Endothelial cell of umbilical vein (primary cell): ENCODE measurements around the gene CHMP4A. TPM values are rescaled to one million over a fixed set of nuclear protein-coding genes. Genes with fewer than 3 reads are reported as not detected.

Experiments used
- BruUV-seq: library from RNA; stranded (reverse); fragments of 400-500 nt; replicated peaks from 2 replicates; lab custom pipeline; 2021; lab: Mats Ljungman, UMichigan
- CTCF ChIA-PET: fragments of 300-600, 350-600 bp; sonication (Branson Sonifier 250); formaldehyde crosslinking; loops from one replicate; lab custom pipeline; 2021; ENCODE audit warnings: antibody characterized with exemption, inconsistent platforms; lab: Charles Lee
- POLR2A ChIA-PET: fragments of 300-600, 350-600 bp; sonication (Branson Sonifier 250); formaldehyde crosslinking; loops from one replicate; lab custom pipeline; 2021; ENCODE audit warnings: antibody characterized with exemption, inconsistent platforms; lab: Charles Lee
- DNase-seq: peaks from one replicate; pipeline ENCODE4 v3.0.0-alpha.2; 2011; ENCODE audit warnings: low read depth, low spot score
- FAIRE-seq: peaks from 2 replicates; lab custom pipeline; 2011; peaks lifted over from hg19 to GRCh38; lab: Jason Lieb, UNC
- H2AFZ ChIP-seq: 2 replicates; pipeline ENCODE4 v1.6.0; 2012; ENCODE audit warnings: low read depth, low read length, control low read depth, inconsistent platforms
- H3K27ac ChIP-seq: 2 replicates; pipeline ENCODE4 v1.5.1; 2011; ENCODE audit warnings: low read depth, mild to moderate bottlenecking, control low read depth, low read length, moderate library complexity; ENCODE audit not compliant: insufficient read depth
- H3K27me3 ChIP-seq, 2 experiments: 2 replicates each; pipeline versions ENCODE4 v1.6.0 to v1.6.1; 2011; ENCODE audit warnings: low read length in 2 of 2, mixed read lengths in 1 of 2; ENCODE audit not compliant: control insufficient read depth in 2 of 2, insufficient read depth in 2 of 2
- H3K36me3 ChIP-seq, 2 experiments: 2 replicates in 1 of 2; 3 replicates in 1 of 2; pipeline ENCODE4 v1.5.1; 2011; ENCODE audit warnings: low read length in 2 of 2, mild to moderate bottlenecking in 1 of 2, moderate library complexity in 1 of 2; ENCODE audit not compliant: control insufficient read depth in 2 of 2, insufficient read depth in 2 of 2; ENCODE audit errors: extremely low read depth in 1 of 2
- H3K4me1 ChIP-seq: 3 replicates; pipeline ENCODE4 v1.5.1; 2011; ENCODE audit warnings: mild to moderate bottlenecking, low read length; ENCODE audit not compliant: control insufficient read depth, insufficient read depth; ENCODE audit errors: extremely low read depth
- H3K4me2 ChIP-seq: 2 replicates; pipeline ENCODE4 v1.6.1; 2011; ENCODE audit warnings: low read length, control low read depth, mixed read lengths; ENCODE audit not compliant: insufficient read depth
- H3K4me3 ChIP-seq, 3 experiments: fragments of 200-600 bp in 1 of 3; sonication (generic), shearing (Covaris generic) in 1 of 3; replicated peaks in 1 of 3; 2 replicates each; pipeline ENCODE4 v1.5.1; 2011 to 2016; ENCODE audit warnings: control low read depth in 3 of 3, low read length in 3 of 3, mild to moderate bottlenecking in 2 of 3, inconsistent platforms in 1 of 3, low read depth in 1 of 3, moderate library complexity in 1 of 3; ENCODE audit not compliant: insufficient read depth in 1 of 3
- H3K79me2 ChIP-seq: 2 replicates; pipeline ENCODE4 v1.6.0; 2012; ENCODE audit warnings: low read length, inconsistent platforms; ENCODE audit not compliant: control insufficient read depth, insufficient read depth
- H3K9ac ChIP-seq: replicated peaks from 2 replicates; pipeline ENCODE3; 2011; ENCODE audit warnings: low read length, control low read depth; ENCODE audit not compliant: insufficient read depth; ENCODE audit errors: extremely low read depth
- H3K9me1 ChIP-seq: replicated peaks from 3 replicates; pipeline ENCODE4 v1.6.0; 2011; ENCODE audit warnings: mild to moderate bottlenecking, low read length; ENCODE audit not compliant: control insufficient read depth, insufficient read depth; ENCODE audit errors: extremely low read depth
- H3K9me3 ChIP-seq: replicated peaks from 2 replicates; pipeline ENCODE4 v1.5.1; 2012; ENCODE audit warnings: low read length, inconsistent platforms; ENCODE audit not compliant: control insufficient read depth, insufficient read depth
- H4K20me1 ChIP-seq: replicated peaks from 2 replicates; pipeline ENCODE3; 2011; ENCODE audit warnings: mild to moderate bottlenecking, low read length; ENCODE audit not compliant: control insufficient read depth, insufficient read depth; ENCODE audit errors: extremely low read depth
- CTCF ChIP-seq, 2 donors: IDR thresholded peaks; 1 replicate in 1 of 2; 2 replicates in 1 of 2; pipeline ENCODE4 v1.5.1; 2011; ENCODE audit warnings: low read length in 2 of 2, mild to moderate bottlenecking in 2 of 2, moderate library complexity in 2 of 2, control low read depth in 1 of 2, inconsistent platforms in 1 of 2, low read depth in 1 of 2; ENCODE audit not compliant: insufficient read depth in 1 of 2; ENCODE audit errors: extremely low read depth in 1 of 2
- FOS ChIP-seq: IDR thresholded peaks from 2 replicates; pipeline ENCODE4 v1.6.1; 2011; ENCODE audit warnings: mild to moderate bottlenecking, low read length, moderate library complexity, borderline replicate concordance; ENCODE audit not compliant: insufficient read depth
- JUN ChIP-seq: IDR thresholded peaks from 2 replicates; pipeline ENCODE4 v1.6.1; 2011; ENCODE audit warnings: borderline replicate concordance, low read depth; ENCODE audit not compliant: insufficient read length, insufficient read depth
- MAX ChIP-seq: IDR thresholded peaks from 2 replicates; pipeline ENCODE4 v1.6.1; 2011; ENCODE audit not compliant: insufficient read depth, insufficient read length
- MYC ChIP-seq: IDR thresholded peaks from one replicate; pipeline ENCODE4 v1.6.1; 2011; ENCODE audit warnings: mild to moderate bottlenecking, low read depth, low read length
- POLR2AphosphoS5 ChIP-seq: IDR thresholded peaks from 2 replicates; pipeline ENCODE4 v1.6.1; 2012; ENCODE audit warnings: low read depth, mild to moderate bottlenecking, control low read depth, low read length, moderate library complexity; ENCODE audit not compliant: insufficient read depth
- dilution Hi-C: fragments of 300-500 bp; cut with MboI; formaldehyde crosslinking; loops from one replicate; pipeline ENCODE4 v1.15.0; 2019; ENCODE audit warnings: low sequenced_read_pairs; ENCODE audit not compliant: extremely low pct_ligation_motif_present
- intact Hi-C: fragments of 100-400 bp; cut with micrococcal nuclease; formaldehyde crosslinking; loops from one replicate; pipeline ENCODE4 v1.10.0; 2022
- polyA plus RNA-seq, 4 experiments: library from polyadenylated mRNA; depleted of rRNA in 3 of 4; stranded (reverse) in 3 of 4; unstranded in 1 of 4; fragments of >200 nt; gene quantifications; 2 replicates each; pipeline versions ENCODE4 v1.2.1 to v1.2.3, GENCODE V29; 2011 to 2012; ENCODE audit warnings: missing spikeins in 1 of 4
- total RNA-seq: library from RNA; stranded (reverse); gene quantifications from 2 replicates; pipeline ENCODE4 v1.2.3, GENCODE V29; 2021

The CHMP4A gene
- total and polyA plus RNA-seq, 2 donors (not counting 3 experiments of a cell fraction or from before 2014, with no cell fraction given), result 40.9 to 46.4 TPM

GRCh38 chr14:24236689-24237462 is 23.6 kb upstream of the CHMP4A start:
- no peaks in the 10 kb centered on the region for H3K9me3 ChIP-seq
- CTCF ChIA-PET, result interaction anchor here (3.6 to 4.2 kb wide), 2 partner anchors 21 to 60 kb away, joined by 16 to 20 read pairs; partner anchors contain the start of gene MDP1
- dilution Hi-C loops, result no loop called here
- H4K20me1 ChIP-seq, result no peaks in the 10 kb centered on the region
- TF ChIP-seq MYC (no peak), CTCF (IDR thresholded peaks at IDR 0.05; ENCODE audit: extremely low read depth in 1 of 2, insufficient read depth in 1 of 2, low read depth in 1 of 2, low read length in 2 of 2) (no peak), JUN (no peak), POLR2AphosphoS5 (no peak), FOS (no peak), MAX (no peak)
- no peak overlapping the region for H2AFZ ChIP-seq
- peaks cover 8 to 33% of the 10 kb centered on the region in 2 experiments for H3K36me3 ChIP-seq
- peaks cover 41% of the 10 kb centered on the region for H3K4me1 ChIP-seq
- H3K9me1 ChIP-seq, result no peaks in the 10 kb centered on the region
- H3K9ac ChIP-seq, result no peak overlapping the region
- no peak overlapping the region for H3K27ac ChIP-seq
- no peaks in the 10 kb centered on the region for H3K27me3 ChIP-seq
- H3K4me3 ChIP-seq, result no peak overlapping the region
- FAIRE-seq (no peak), DNase-seq (no peak)
- H3K4me2 ChIP-seq, result no peak overlapping the region
- no TSS peak for BruUV-seq
- POLR2A ChIA-PET, result no interaction called here
- peaks cover 40% of the 10 kb centered on the region for H3K79me2 ChIP-seq
- intact Hi-C loops, result no loop called here
